Body of pancreas (tissue), 4 donors: Measurements from ENCODE around the gene CTSL.

Source experiments
- POLR2A ChIP-seq, 3 donors: fragments of 450-650 bp; IDR thresholded peaks; one replicate each; pipeline ENCODE4 v1.6.1; 2016; ENCODE audit warnings: antibody characterized with exemption in 3 of 3, mild to moderate bottlenecking in 2 of 3
- TF ChIP-seq, protein P1 (sequence below), 7 experiments: fragments of 450-650 bp in 4 of 7; fragments of 200-600 bp in 3 of 7; sonication (generic) in 3 of 7; IDR thresholded peaks; one replicate each; pipeline ENCODE4 v1.5.1; 2016 to 2019; ENCODE audit warnings: antibody characterized with exemption in 7 of 7

- no peak for TF ChIP-seq POLR2A (IDR thresholded peaks at IDR 0.05)
- TF ChIP-seq, protein P1, sequence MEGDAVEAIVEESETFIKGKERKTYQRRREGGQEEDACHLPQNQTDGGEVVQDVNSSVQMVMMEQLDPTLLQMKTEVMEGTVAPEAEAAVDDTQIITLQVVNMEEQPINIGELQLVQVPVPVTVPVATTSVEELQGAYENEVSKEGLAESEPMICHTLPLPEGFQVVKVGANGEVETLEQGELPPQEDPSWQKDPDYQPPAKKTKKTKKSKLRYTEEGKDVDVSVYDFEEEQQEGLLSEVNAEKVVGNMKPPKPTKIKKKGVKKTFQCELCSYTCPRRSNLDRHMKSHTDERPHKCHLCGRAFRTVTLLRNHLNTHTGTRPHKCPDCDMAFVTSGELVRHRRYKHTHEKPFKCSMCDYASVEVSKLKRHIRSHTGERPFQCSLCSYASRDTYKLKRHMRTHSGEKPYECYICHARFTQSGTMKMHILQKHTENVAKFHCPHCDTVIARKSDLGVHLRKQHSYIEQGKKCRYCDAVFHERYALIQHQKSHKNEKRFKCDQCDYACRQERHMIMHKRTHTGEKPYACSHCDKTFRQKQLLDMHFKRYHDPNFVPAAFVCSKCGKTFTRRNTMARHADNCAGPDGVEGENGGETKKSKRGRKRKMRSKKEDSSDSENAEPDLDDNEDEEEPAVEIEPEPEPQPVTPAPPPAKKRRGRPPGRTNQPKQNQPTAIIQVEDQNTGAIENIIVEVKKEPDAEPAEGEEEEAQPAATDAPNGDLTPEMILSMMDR (IDR thresholded peaks at IDR 0.05): no peak
Observed at GRCh38 chr9:87681271-87682061, 44.5 kb upstream of the CTSL start.
